ENCODE measurements around the gene TSSK6.

Gene TSSK6

GRCh38 chr19:19500975-19501644, 14.2 kb downstream of the TSSK6 start:
- no peak overlapping the region for H3K4me3 ChIP-seq (ENCODE audit: control insufficient read depth, low read depth, low read length)
- TF ChIP-seq, protein P1, sequence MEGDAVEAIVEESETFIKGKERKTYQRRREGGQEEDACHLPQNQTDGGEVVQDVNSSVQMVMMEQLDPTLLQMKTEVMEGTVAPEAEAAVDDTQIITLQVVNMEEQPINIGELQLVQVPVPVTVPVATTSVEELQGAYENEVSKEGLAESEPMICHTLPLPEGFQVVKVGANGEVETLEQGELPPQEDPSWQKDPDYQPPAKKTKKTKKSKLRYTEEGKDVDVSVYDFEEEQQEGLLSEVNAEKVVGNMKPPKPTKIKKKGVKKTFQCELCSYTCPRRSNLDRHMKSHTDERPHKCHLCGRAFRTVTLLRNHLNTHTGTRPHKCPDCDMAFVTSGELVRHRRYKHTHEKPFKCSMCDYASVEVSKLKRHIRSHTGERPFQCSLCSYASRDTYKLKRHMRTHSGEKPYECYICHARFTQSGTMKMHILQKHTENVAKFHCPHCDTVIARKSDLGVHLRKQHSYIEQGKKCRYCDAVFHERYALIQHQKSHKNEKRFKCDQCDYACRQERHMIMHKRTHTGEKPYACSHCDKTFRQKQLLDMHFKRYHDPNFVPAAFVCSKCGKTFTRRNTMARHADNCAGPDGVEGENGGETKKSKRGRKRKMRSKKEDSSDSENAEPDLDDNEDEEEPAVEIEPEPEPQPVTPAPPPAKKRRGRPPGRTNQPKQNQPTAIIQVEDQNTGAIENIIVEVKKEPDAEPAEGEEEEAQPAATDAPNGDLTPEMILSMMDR (conservative IDR thresholded peaks at IDR 0.05; ENCODE audit: control insufficient read depth, insufficient read depth, low read depth, low read length): no peak
- no peak for DNase-seq (ENCODE audit: low read depth)

DNA sequence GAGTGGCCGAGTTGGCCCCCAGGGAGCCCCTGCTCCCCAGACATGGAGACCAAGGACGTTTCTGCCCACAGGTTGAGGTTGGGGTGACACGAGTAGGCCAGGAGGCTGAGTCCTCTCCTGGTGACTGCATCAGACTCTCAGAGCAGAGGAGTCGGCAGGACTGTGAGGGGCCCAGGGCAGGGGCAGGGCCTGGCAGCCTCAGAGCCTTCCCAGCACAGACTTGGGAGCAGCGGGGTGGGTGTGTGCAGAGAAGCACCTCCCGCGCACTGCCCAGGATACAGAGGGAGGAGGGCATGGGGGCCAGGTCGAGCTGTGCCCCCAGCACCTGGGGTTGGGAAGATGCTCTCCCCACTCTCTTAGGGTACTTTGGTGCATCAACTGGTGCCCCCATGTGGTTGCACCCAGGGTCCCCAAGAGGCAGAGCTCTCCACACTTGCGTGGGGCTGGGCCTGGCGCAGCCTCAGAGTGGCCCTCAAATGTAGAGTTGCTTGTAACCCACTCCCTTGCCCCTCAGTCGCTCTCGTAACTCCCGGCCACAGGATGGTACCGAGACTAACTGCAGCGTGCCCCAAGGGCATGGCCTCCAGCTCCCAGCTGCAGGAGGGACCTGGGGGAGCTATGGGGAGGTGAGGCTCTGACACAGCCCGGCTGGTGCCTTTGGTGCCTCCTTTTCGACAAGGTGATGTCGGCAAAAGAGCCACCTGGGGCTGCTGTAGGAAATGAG, 15.9 kb downstream of the TSSK6 start:
- no peak overlapping the region for H3K4me3 ChIP-seq (ENCODE audit: control insufficient read depth, low read depth, low read length)
- TF ChIP-seq, protein P1 (conservative IDR thresholded peaks at IDR 0.05; ENCODE audit: control insufficient read depth, insufficient read depth, low read depth, low read length): no peak
- DNase-seq (ENCODE audit: low read depth): no peak

- DNase-seq (ENCODE audit: low read depth): no peak
- H3K4me3 ChIP-seq (ENCODE audit: control insufficient read depth, low read depth, low read length): no peak overlapping the region
- TF ChIP-seq, protein P1 (conservative IDR thresholded peaks at IDR 0.05; ENCODE audit: control insufficient read depth, insufficient read depth, low read depth, low read length): no peak
Measured at GRCh38 chr19:19498255-19498991, 16.9 kb downstream of the TSSK6 start.

DNA sequence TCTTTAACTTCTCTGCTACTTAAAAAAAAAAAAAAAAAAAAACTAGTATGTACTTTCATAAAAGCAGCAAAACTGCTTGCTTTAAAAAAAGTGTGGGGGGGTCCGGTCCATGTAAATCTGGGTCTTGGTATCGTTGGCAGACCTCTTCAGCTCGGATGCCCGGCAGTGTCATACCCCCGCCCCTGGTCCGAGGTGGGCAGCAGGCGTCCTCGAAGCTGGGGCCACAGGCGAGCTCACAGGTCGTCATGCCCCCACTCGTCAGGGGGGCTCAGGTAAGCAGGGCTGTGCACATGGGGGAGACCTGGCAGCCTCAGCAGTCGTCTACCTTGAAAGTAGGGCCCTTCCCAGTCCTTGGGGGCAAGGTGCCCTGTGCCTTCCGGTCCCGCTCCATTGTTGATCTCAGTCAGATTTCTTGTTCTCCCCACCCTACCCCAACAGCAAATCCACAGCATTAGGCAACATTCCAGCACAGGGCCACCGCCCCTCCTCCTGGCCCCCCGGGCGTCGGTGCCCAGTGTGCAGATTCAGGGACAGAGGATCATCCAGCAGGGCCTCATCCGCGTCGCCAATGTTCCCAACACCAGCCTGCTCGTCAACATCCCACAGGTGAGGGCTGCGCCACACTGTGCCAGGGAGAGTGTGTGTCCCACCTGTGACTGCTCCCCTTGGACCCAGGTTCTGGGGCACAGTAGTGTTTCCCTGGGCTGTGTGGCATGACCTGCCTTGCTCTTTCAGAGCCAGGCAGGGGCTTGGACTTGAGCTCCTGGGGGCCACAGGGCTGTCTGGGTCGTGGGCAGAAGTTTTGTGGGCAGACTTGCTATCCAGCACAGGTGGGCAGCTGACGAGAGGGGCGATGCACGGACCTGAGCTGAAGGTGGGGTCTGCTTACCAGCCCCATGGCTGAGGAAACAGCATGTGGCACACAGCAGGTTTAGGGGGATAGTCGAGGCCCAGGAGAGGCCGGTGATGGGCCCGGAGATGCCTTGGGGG, 19.4 kb downstream of the TSSK6 start:
- no peak for DNase-seq (ENCODE audit: low read depth)
- TF ChIP-seq, protein P1 (conservative IDR thresholded peaks at IDR 0.05; ENCODE audit: control insufficient read depth, insufficient read depth, low read depth, low read length): no peak
- no peak overlapping the region for H3K4me3 ChIP-seq (ENCODE audit: control insufficient read depth, low read depth, low read length)

DNA sequence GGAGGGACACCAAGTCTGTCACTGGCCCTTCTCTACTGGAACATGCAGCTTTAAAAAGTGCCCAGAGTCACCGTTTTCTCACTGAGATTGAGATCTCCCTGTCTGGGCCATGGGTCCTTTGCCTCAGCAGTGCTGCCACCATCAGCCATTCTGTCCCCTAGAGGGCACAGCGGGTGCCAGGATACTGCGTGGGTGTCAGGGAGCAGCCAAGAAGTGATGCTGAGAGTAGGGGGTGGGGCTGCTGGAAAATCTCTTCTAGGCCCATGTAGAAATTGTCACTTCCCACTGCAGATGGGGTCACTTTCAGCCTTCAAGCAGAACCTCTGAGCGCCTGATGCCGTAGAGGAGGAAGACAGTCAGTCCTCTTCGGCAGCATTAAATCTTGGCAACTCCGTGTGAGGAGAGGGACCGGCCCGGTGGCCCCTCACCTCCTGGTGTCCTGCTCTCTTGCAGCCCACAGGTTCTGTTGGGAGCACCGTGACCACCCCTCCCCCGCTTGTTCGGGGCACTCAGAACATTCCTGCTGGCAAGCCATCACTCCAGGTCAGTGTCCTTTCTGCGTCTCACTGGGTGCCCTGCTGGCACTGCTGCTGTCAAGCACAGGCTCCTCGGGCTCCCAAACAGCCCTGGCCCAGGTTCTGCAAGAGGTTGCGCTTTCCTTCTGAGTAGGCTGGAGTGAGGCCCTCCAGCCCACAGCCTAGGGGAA, 21.4 kb downstream of the TSSK6 start:
- TF ChIP-seq, protein P1 (conservative IDR thresholded peaks at IDR 0.05; ENCODE audit: control insufficient read depth, insufficient read depth, low read depth, low read length): no peak
- DNase-seq (ENCODE audit: low read depth): no peak
- H3K4me3 ChIP-seq (ENCODE audit: control insufficient read depth, low read depth, low read length): no peak overlapping the region

Data from fibroblast of mammary gland (primary cell).